SU-DHL-6 (cell line): Measurements from ENCODE around the gene ATRN.

Source experiments
- H2AFZ ChIP-seq: fragments of 200-600 bp; sonication (generic); 2 replicates; pipeline ENCODE4 v1.6.1; 2014; ENCODE audit warnings: low read depth, mild to moderate bottlenecking, moderate library complexity, mixed read lengths, antibody characterized with exemption, low read length; ENCODE audit not compliant: severe bottlenecking
- H3F3A ChIP-seq: fragments of 200-600 bp; shearing (Covaris generic); 2 replicates; pipeline ENCODE4 v1.6.0; 2016; ENCODE audit warnings: antibody characterized with exemption, mild to moderate bottlenecking; ENCODE audit not compliant: insufficient read depth
- H3K27ac ChIP-seq: fragments of 200-600 bp; sonication (generic); 2 replicates; pipeline ENCODE4 v1.5.1; 2016; ENCODE audit warnings: low read depth, mild to moderate bottlenecking, low read length, moderate library complexity, mixed read lengths
- H3K27me3 ChIP-seq: fragments of 200-600 bp; sonication (generic), shearing (Covaris generic); 2 replicates; pipeline ENCODE4 v1.6.0; 2014; ENCODE audit warnings: mild to moderate bottlenecking, low read length
- H3K36me3 ChIP-seq: fragments of 200-600 bp; sonication (generic); 2 replicates; pipeline ENCODE4 v1.6.1; 2014; ENCODE audit warnings: mild to moderate bottlenecking, low read length, mixed read lengths
- H3K4me2 ChIP-seq: fragments of 300-600, 200-600 bp; shearing (Covaris generic), sonication (generic); 2 replicates; pipeline ENCODE4 v1.6.0; 2014; ENCODE audit warnings: low read length, low read depth, mild to moderate bottlenecking; ENCODE audit not compliant: poor library complexity, severe bottlenecking
- H3K4me3 ChIP-seq: fragments of 200-600 bp; sonication (generic); 2 replicates; pipeline ENCODE4 v1.5.1; 2014; ENCODE audit warnings: antibody characterized with exemption, low read length, mild to moderate bottlenecking, mixed read lengths; ENCODE audit not compliant: insufficient read depth, poor library complexity, severe bottlenecking
- H3K79me2 ChIP-seq: fragments of 200-600 bp; sonication (generic); 2 replicates; pipeline ENCODE4 v1.6.1; 2014; ENCODE audit warnings: mild to moderate bottlenecking, low read length, moderate library complexity; ENCODE audit not compliant: insufficient read depth
- H3K9ac ChIP-seq: fragments of 200-600 bp; sonication (generic); 2 replicates; pipeline ENCODE4 v1.7.0; 2014; ENCODE audit warnings: mild to moderate bottlenecking, low read length
- H3K9me2 ChIP-seq: fragments of 200-600 bp; sonication (generic); replicated peaks from 2 replicates; pipeline ENCODE4 v1.6.1; 2014; ENCODE audit warnings: low read length; ENCODE audit not compliant: insufficient read depth
- H3K9me3 ChIP-seq: fragments of 200-600 bp; sonication (generic); 2 replicates; pipeline ENCODE4 v1.6.1; 2014; ENCODE audit warnings: low read length, mixed read lengths; ENCODE audit not compliant: insufficient read depth
- H4K20me1 ChIP-seq: fragments of 200-600 bp; sonication (generic); 2 replicates; pipeline ENCODE4 v1.6.1; 2014; ENCODE audit warnings: low read depth, mild to moderate bottlenecking, antibody characterized with exemption, low read length, moderate library complexity, mixed read lengths
- EZH2phosphoT487 ChIP-seq: fragments of 200-600 bp; sonication (generic), shearing (Covaris generic); conservative IDR thresholded peaks from 2 replicates; pipeline ENCODE4 v1.6.1; 2018; ENCODE audit warnings: mild to moderate bottlenecking, antibody characterized with exemption, low read length, moderate library complexity, mixed read lengths
- TF ChIP-seq, protein P1 (sequence below): fragments of 200-600 bp; sonication (generic); IDR thresholded peaks from one replicate; pipeline ENCODE4 v1.5.1; 2017; ENCODE audit warnings: antibody characterized with exemption, mild to moderate bottlenecking, low read length, moderate library complexity; ENCODE audit not compliant: insufficient read depth, poor library complexity, severe bottlenecking

Gene ATRN

DNA sequence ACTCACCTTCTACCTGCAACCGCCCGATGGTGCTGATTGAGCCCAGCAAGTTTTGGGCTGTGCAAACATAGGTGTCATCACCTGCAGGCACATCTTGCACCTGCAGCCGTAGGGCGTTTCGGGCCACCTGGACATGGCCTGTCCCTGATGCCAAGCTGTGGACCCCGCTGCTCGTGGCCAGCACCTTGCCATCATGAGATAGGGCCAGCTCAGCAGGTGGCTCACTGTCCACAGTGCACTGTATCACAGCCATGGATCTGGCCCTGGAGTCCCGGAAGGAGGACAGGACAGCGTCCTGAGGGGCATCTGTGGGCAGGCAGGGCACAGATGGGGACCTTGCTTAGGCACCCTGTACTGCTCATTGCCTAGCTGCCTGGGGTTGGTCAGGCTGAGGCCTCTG is 221.1 kb downstream of the ATRN start:
- Histone ChIP-seq H3F3A (no peaks in the 10 kb centered on the region), H3K4me2 (no peak overlapping the region), H3K9ac (no peak overlapping the region), H4K20me1 (no peaks in the 10 kb centered on the region), H3K9me3 (no peaks in the 10 kb centered on the region), H3K9me2 (no peaks in the 10 kb centered on the region), H3K4me3 (no peak overlapping the region), H3K27me3 (no peaks in the 10 kb centered on the region), H3K27ac (no peak overlapping the region), H3K79me2 (no peaks in the 10 kb centered on the region), H3K36me3 (no peaks in the 10 kb centered on the region), H2AFZ (no peak overlapping the region)
- no peak for TF ChIP-seq EZH2phosphoT487
- TF ChIP-seq, protein P1, sequence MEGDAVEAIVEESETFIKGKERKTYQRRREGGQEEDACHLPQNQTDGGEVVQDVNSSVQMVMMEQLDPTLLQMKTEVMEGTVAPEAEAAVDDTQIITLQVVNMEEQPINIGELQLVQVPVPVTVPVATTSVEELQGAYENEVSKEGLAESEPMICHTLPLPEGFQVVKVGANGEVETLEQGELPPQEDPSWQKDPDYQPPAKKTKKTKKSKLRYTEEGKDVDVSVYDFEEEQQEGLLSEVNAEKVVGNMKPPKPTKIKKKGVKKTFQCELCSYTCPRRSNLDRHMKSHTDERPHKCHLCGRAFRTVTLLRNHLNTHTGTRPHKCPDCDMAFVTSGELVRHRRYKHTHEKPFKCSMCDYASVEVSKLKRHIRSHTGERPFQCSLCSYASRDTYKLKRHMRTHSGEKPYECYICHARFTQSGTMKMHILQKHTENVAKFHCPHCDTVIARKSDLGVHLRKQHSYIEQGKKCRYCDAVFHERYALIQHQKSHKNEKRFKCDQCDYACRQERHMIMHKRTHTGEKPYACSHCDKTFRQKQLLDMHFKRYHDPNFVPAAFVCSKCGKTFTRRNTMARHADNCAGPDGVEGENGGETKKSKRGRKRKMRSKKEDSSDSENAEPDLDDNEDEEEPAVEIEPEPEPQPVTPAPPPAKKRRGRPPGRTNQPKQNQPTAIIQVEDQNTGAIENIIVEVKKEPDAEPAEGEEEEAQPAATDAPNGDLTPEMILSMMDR: no peak

DNA sequence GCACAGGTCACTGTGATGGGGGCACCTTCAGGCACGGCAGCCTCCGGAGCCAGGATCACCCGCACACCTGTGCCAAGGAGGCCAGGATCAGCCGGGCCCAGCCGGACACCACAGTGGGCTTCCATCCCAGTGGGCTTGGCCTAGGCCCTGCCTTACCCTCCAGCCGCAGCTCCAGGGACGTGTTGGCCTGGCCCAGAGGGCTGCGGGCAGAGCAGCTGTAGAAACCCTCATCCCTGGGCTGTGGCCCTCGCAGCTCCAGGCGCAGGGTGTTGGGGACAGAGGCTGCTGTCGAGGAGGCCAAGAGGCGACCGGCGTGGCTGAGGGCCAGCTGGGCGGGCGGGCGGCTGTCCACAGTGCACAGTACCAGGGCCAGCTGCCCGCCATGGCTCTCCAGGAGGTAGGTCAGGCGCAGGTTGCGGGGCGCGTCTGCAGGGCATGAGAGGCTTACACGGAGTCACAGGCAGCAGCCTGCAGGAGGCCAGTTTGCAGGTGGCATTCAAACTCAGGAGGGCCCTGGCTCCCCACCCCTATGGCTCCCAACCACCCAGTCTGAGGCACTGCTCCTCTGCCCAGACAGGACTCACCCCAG is 222.0 kb downstream of the ATRN start:
- Histone ChIP-seq H3K79me2 (no peaks in the 10 kb centered on the region), H3K27me3 (no peaks in the 10 kb centered on the region), H3K9ac (no peak overlapping the region), H2AFZ (no peak overlapping the region), H3K4me2 (no peak overlapping the region), H3K9me2 (no peaks in the 10 kb centered on the region), H3K4me3 (no peak overlapping the region), H3K9me3 (no peaks in the 10 kb centered on the region), H3K36me3 (no peaks in the 10 kb centered on the region), H3K27ac (no peak overlapping the region), H4K20me1 (no peaks in the 10 kb centered on the region), H3F3A (no peaks in the 10 kb centered on the region)
- no peak for TF ChIP-seq EZH2phosphoT487
- TF ChIP-seq, protein P1: no peak

DNA sequence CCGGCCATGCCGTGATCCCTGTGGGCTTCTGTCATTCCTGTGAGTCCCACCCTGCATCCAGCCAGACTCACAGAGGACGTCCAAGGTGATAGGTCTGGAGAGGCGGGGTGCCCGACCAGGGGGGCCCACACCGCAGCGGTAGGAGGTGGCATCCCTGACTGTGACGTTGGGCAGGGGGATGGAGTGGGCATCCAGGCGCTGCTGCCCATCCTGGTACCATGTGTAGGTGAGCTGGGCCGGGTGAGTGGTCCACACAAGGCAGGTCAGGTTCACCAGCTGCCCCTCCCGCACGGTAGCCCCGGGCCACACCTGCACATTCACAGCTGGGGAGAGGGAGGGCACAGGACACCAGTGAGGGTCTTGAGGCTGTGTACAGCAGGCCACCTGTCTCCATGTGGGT is 222.6 kb downstream of the ATRN start:
- H3K79me2 ChIP-seq: no peaks in the 10 kb centered on the region
- H3K36me3 ChIP-seq: no peaks in the 10 kb centered on the region
- H3K9me3 ChIP-seq: no peaks in the 10 kb centered on the region
- no peaks in the 10 kb centered on the region for H3K27me3 ChIP-seq
- H4K20me1 ChIP-seq: no peaks in the 10 kb centered on the region
- H3F3A ChIP-seq: no peaks in the 10 kb centered on the region
- H3K9me2 ChIP-seq: no peaks in the 10 kb centered on the region
- H3K4me2 ChIP-seq: no peak overlapping the region
- no peak overlapping the region for H3K27ac ChIP-seq
- TF ChIP-seq, protein P1: no peak
- TF ChIP-seq EZH2phosphoT487: no peak
- H3K4me3 ChIP-seq: no peak overlapping the region
- H3K9ac ChIP-seq: no peak overlapping the region
- H2AFZ ChIP-seq: no peak overlapping the region
